Esophagus muscularis mucosa (tissue), 4 donors: ENCODE results near the gene DOCK2. TPM values are rescaled to one million over a fixed set of nuclear protein-coding genes. Genes with fewer than 3 reads are reported as not detected.

Experiments
- DNase-seq: peaks from one replicate; pipeline ENCODE4 v3.0.0-alpha.2; 2017; ENCODE audit errors: extremely low spot score
- H3K27ac ChIP-seq, 4 donors: fragments of 200-600 bp; sonication (generic); replicated peaks in 1 of 4; 1 replicate in 3 of 4; 2 replicates in 1 of 4; pipeline ENCODE4 v1.5.1; 2016 to 2019; ENCODE audit warnings: mild to moderate bottlenecking in 1 of 4
- H3K27me3 ChIP-seq, 4 donors: fragments of 200-600 bp; sonication (generic); one replicate each; pipeline versions ENCODE4 v1.5.1 to v1.6.0; 2016 to 2019
- H3K36me3 ChIP-seq, 4 donors: fragments of 200-600 bp; sonication (generic); one replicate each; pipeline ENCODE4 v1.5.1; 2016 to 2019
- H3K4me1 ChIP-seq, 4 donors: fragments of 200-600 bp; sonication (generic); one replicate each; pipeline ENCODE4 v1.5.1; 2016 to 2019
- H3K4me3 ChIP-seq, 4 donors: fragments of 200-600 bp; sonication (generic); 1 replicate in 2 of 4; 2 replicates in 2 of 4; pipeline ENCODE4 v1.5.1; 2016 to 2019; ENCODE audit warnings: mild to moderate bottlenecking in 4 of 4, moderate library complexity in 1 of 4
- H3K9me3 ChIP-seq, 4 donors: fragments of 200-600 bp; sonication (generic); 1 replicate in 3 of 4; 2 replicates in 1 of 4; pipeline ENCODE4 v1.5.1; 2016 to 2019
- EP300 ChIP-seq: sonication (generic); formaldehyde crosslinking; IDR thresholded peaks from one replicate; pipeline ENCODE4 v1.6.1; 2017; ENCODE audit warnings: antibody characterized with exemption
- POLR2A ChIP-seq: fragments of 450-650 bp; IDR thresholded peaks from one replicate; pipeline ENCODE4 v1.6.1; 2017; ENCODE audit warnings: antibody characterized with exemption, moderate library complexity, mild to moderate bottlenecking, low read depth
- POLR2AphosphoS5 ChIP-seq, 2 donors: sonication (generic); formaldehyde crosslinking; IDR thresholded peaks; one replicate each; pipeline ENCODE4 v1.6.1; 2017; ENCODE audit warnings: antibody characterized with exemption in 2 of 2
- WGBS: methylation state at CpG from one replicate; pipeline ENCODE4 v1.1.5; 2018; 5-methylcytosine and 5-hydroxymethylcytosine counted together
- intact Hi-C: fragments of 100-400 bp; cut with DNase I; formaldehyde crosslinking; loops from one replicate; pipeline ENCODE4 v1.15.1; 2023
- total RNA-seq, 4 donors: library from RNA; depleted of rRNA; stranded (reverse); fragments of >200 nt; gene quantifications; one replicate each; pipeline versions ENCODE4 v1.1.0 to v1.2.1, GENCODE V29; 2016
- TF ChIP-seq, protein P1 (sequence below), 3 experiments: fragments of 200-600 bp in 2 of 3; fragments of 450-650 bp in 1 of 3; sonication (generic) in 2 of 3; IDR thresholded peaks; one replicate each; pipeline ENCODE4 v1.5.1; 2017 to 2019; ENCODE audit warnings: antibody characterized with exemption in 3 of 3, mild to moderate bottlenecking in 2 of 3, moderate library complexity in 1 of 3

The DOCK2 gene
- total RNA-seq, 4 donors from 2014 or later = 9.2 to 18.3 (median 13.7) TPM

DNA sequence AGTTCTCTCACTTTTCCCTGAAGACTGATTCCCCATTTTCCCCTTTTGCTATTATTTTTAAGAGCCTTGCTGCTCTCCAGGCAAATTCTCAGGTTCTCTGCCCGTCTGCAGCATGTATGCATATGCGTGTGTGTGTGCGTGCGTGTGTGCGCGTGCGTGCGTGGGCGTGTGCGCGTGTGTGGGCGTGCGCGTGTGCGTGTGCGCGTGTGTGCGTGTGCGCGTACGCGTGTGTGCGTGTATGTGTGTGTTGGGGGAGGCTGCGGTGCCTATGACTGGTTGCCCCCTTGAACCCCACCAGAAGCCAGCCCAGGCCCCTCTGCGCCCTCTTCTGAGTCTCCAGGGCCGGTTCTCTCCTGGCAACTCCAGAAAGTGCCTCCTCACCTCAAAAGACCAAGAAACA, 467.6 kb downstream of the DOCK2 start:
- H3K9me3 ChIP-seq = no peaks in the 10 kb centered on the region
- no peaks in the 10 kb centered on the region for H3K36me3 ChIP-seq
- no peaks in the 10 kb centered on the region for H3K27me3 ChIP-seq
- intact Hi-C loops = loop anchor here (5.0 kb wide), 1 partner anchor 318 kb away; no protein-coding TSS in a partner anchor
- 89% methylated on average over 26 of the region's 26 CpGs for WGBS
- TF ChIP-seq, protein P1, sequence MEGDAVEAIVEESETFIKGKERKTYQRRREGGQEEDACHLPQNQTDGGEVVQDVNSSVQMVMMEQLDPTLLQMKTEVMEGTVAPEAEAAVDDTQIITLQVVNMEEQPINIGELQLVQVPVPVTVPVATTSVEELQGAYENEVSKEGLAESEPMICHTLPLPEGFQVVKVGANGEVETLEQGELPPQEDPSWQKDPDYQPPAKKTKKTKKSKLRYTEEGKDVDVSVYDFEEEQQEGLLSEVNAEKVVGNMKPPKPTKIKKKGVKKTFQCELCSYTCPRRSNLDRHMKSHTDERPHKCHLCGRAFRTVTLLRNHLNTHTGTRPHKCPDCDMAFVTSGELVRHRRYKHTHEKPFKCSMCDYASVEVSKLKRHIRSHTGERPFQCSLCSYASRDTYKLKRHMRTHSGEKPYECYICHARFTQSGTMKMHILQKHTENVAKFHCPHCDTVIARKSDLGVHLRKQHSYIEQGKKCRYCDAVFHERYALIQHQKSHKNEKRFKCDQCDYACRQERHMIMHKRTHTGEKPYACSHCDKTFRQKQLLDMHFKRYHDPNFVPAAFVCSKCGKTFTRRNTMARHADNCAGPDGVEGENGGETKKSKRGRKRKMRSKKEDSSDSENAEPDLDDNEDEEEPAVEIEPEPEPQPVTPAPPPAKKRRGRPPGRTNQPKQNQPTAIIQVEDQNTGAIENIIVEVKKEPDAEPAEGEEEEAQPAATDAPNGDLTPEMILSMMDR (IDR thresholded peaks at IDR 0.05) = no peak
- TF ChIP-seq POLR2A = no peak
- no peak for TF ChIP-seq EP300
- TF ChIP-seq POLR2AphosphoS5 (IDR thresholded peaks at IDR 0.05) = no peak
- no peak overlapping the region for H3K27ac ChIP-seq
- H3K4me3 ChIP-seq = no peak overlapping the region
- DNase-seq = no peak
- peaks cover 0 to 8% (median 3%) of the 10 kb centered on the region in 4 donors for H3K4me1 ChIP-seq

DNA sequence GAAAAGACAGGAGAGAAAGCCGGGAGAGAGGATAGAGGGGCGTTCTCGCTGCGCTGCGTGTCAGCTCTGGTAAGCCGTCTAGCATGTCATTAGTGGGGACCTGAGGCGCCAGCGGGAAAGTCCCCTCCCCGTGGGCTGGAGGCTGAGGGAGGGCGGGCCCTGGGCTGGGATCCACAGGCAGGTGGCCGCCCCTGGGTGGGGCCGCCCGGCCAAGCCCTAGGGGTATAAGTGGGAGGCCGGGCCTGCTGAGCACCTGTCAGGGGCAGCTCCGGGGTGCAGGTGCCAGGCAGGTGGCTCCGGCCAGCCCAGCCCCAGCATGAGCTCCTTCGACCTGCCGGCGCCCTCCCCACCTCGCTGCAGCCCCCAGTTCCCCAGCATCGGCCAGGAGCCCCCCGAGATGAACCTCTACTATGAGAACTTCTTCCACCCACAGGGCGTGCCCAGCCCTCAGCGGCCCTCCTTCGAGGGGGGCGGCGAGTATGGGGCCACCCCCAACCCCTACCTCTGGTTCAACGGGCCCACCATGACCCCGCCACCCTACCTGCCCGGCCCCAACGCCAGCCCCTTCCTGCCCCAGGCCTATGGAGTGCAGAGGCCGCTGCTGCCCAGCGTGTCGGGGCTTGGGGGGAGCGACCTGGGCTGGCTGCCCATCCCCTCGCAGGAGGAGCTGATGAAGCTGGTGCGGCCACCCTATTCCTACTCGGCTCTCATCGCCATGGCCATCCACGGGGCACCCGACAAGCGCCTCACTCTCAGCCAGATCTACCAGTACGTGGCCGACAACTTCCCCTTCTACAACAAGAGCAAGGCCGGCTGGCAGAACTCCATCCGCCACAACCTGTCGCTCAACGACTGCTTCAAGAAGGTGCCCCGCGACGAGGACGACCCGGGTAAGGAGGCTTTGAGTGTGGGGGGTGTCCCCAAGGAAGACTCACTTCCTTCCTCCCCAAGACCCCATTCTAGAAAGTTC, 468.9 kb downstream of the DOCK2 start, which contains the start of gene FOXI1:
FOXI1 (plus strand) TSS at position 256 of the 970 bp plus-strand sequence; CDS start at position 317, 61 bp downstream.
- WGBS = 81% methylated on average over 37 of the region's 53 CpGs
- TF ChIP-seq EP300 (no peak), POLR2A (no peak)
- intact Hi-C loops = no loop called here
- Histone ChIP-seq H3K36me3 (no peaks in the 10 kb centered on the region), H3K27ac (no peak within 1 kb of the TSS), H3K9me3 (no peaks in the 10 kb centered on the region), H3K4me1 (no peaks in the 10 kb centered on the region), H3K27me3 (no peaks in the 10 kb centered on the region), H3K4me3 (no peak within 1 kb of the TSS)
- DNase-seq = no peak

DNA sequence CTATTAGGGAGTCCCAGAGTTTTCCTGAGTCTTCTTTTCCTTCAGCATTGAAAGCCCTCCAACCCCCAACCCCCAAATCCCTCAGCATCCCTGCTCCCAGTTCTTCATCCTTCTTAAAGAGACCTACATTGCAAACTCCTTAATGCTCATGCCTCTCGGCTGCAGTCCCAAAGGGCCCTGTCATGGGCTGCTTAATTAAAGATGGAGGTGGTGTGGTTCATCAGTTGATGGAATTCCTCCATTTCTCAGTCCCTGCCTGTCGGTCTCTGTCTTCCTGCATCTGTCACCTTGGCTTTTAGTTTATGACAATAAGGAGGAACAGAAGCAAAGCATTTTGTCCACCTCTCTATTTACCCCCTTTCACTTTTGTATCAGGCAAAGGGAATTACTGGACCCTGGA, 470.6 kb downstream of the DOCK2 start:
- Histone ChIP-seq H3K27me3 (no peaks in the 10 kb centered on the region), H3K4me3 (no peak overlapping the region), H3K27ac (no peak overlapping the region), H3K4me1 (no peaks in the 10 kb centered on the region), H3K9me3 (no peaks in the 10 kb centered on the region), H3K36me3 (no peaks in the 10 kb centered on the region)
- TF ChIP-seq, protein P1 (IDR thresholded peaks at IDR 0.05) = no peak
- TF ChIP-seq POLR2AphosphoS5 (IDR thresholded peaks at IDR 0.05) (no peak), POLR2A (no peak), EP300 (no peak)
- DNase-seq = no peak
- 85% methylated on average over 2 of the region's 2 CpGs for WGBS
- intact Hi-C loops = no loop called here

DNA sequence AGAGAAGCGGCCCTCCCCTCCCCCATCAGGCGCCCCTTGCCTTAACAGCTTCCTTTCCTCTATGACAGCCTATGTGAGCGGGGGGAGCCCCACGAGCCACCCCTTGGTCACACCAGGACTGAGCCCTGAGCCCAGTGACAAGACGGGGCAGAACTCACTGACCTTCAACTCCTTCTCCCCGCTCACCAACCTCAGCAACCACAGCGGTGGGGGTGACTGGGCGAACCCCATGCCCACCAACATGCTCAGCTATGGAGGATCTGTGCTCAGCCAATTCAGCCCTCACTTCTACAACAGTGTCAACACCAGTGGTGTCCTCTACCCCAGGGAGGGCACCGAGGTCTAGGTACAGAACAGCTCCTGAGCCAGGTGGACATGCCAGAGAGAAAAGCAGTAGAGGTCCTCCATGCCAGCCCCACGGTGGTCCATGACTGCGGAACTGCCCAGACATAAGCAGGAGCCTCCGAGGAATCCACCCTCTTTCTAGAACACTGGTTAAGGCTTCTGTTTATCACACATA, 471.3 kb downstream of the DOCK2 start:
- no peaks in the 10 kb centered on the region for H3K4me1 ChIP-seq
- WGBS = 96% methylated on average over 10 of the region's 12 CpGs
- DNase-seq = no peak
- no peaks in the 10 kb centered on the region for H3K36me3 ChIP-seq
- no peak overlapping the region for H3K27ac ChIP-seq
- no peaks in the 10 kb centered on the region for H3K27me3 ChIP-seq
- no peak overlapping the region for H3K4me3 ChIP-seq
- intact Hi-C loops = no loop called here
- H3K9me3 ChIP-seq = no peaks in the 10 kb centered on the region
- no peak for TF ChIP-seq EP300

DNA sequence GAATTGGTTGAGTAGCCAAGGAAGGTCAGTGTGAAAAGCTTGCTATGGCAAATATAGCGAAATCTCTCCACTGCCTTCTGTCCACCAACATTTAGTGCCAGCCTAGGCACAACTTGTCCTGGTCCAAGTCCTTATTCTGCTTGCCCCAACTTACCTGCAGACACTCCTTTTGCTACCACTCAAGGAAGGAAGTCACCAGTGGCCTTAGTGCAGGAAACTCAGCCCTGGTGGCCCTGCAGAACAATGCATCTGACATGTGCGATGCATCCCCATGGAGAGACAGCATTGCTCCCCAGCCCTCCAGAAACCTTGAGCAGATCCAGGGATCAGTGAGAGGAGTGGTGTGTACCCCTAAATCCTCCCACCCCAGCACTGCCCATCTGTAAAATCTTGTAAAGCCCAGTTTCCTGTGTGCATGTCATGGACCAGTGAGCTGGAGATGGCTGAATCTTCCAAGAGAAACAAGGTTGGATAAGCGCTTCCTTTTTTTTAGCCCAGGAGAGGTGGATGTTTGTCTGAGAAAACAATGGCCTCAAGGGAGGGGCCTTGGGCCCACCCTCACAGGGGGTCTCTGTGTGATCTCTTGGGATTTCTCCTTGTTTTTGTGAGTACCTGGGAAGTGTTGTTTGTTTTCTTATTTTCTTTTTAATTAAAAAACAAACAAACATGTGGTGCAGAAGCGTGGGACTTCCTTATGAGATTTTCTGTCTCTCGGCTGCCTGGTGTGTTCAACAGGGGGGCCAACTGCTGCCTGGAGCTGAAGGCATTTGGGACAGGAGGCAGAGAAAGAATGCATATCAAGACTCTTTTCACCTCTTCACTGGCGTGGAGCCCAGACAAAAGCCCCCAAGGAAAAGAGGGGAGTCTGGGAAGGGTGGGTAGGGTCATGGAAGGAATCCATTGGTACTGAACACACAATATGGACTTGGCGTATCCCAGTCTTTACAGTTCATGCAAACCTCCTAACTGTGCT, 472.3 kb downstream of the DOCK2 start:
- TF ChIP-seq POLR2A (no peak), EP300 (no peak), POLR2AphosphoS5 (IDR thresholded peaks at IDR 0.05) (no peak)
- TF ChIP-seq, protein P1 (IDR thresholded peaks at IDR 0.05) = no peak
- no peak for DNase-seq
- Histone ChIP-seq H3K4me3 (no peak overlapping the region), H3K36me3 (no peaks in the 10 kb centered on the region), H3K9me3 (no peaks in the 10 kb centered on the region), H3K27ac (no peak overlapping the region), H3K27me3 (no peaks in the 10 kb centered on the region), H3K4me1 (no peaks in the 10 kb centered on the region)
- intact Hi-C loops = no loop called here
- WGBS = 82% methylated on average over 7 of the region's 7 CpGs
